ENCODE data around the gene TANGO6.
A peak's percentile ranks its signal among the peaks of the same experiment; 100 is the strongest.
"Not testable (repeated sequence)": the region's sequence is repeated elsewhere in the genome, so short reads cannot be mapped to it uniquely, and the experiment has no call there.

TANGO6 gene

DNA sequence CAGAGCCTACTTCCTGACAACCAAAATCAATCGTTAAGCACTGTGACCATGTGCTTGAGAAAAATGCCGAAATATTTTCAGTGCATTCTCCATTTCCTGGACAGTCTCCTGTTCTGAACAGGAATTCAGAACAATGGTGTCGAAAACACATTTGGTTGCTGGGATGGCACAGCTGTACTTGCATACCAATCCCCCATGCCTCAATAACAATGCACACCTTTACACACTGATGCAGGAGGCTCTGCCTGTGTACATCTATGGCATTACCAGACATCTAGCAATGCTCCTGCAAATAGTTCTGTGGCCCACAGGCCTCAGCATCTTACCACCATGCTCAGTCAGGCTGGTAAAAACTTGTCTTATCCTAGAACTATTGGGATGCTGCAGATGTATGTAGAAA is 282.9 kb downstream of the TANGO6 start:
- H3K4me3 ChIP-seq (ENCODE audit: low read length): no peak overlapping the region
- TF ChIP-seq, protein P1, sequence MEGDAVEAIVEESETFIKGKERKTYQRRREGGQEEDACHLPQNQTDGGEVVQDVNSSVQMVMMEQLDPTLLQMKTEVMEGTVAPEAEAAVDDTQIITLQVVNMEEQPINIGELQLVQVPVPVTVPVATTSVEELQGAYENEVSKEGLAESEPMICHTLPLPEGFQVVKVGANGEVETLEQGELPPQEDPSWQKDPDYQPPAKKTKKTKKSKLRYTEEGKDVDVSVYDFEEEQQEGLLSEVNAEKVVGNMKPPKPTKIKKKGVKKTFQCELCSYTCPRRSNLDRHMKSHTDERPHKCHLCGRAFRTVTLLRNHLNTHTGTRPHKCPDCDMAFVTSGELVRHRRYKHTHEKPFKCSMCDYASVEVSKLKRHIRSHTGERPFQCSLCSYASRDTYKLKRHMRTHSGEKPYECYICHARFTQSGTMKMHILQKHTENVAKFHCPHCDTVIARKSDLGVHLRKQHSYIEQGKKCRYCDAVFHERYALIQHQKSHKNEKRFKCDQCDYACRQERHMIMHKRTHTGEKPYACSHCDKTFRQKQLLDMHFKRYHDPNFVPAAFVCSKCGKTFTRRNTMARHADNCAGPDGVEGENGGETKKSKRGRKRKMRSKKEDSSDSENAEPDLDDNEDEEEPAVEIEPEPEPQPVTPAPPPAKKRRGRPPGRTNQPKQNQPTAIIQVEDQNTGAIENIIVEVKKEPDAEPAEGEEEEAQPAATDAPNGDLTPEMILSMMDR (IDR thresholded peaks at IDR 0.05; ENCODE audit: insufficient read depth, low read depth, low read length, missing control alignments): no peak
- no peak for DNase-seq (ENCODE audit: low read depth)

DNA sequence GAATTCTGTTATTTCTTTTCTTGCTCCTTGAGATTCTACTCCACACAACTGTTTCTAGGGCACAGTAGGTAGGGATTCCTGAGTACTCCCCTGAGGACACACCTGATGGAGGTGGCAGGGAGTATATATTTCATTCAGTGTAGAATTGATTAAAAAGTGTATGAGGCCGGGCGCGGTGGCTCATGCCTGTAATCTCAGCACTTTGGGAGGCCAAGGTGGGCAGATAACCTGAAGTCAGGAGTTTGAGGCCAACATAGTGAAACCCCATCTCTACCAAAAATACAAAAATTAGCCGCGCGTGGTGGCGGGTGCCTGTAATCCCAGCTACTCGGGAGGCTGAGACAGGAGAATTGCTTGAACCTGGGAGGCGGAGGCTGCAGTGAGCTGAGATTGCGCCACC is 283.5 kb downstream of the TANGO6 start:
- not testable (repeated sequence) for DNase-seq (ENCODE audit: low read depth); H3K4me3 ChIP-seq (ENCODE audit: low read length)

DNA sequence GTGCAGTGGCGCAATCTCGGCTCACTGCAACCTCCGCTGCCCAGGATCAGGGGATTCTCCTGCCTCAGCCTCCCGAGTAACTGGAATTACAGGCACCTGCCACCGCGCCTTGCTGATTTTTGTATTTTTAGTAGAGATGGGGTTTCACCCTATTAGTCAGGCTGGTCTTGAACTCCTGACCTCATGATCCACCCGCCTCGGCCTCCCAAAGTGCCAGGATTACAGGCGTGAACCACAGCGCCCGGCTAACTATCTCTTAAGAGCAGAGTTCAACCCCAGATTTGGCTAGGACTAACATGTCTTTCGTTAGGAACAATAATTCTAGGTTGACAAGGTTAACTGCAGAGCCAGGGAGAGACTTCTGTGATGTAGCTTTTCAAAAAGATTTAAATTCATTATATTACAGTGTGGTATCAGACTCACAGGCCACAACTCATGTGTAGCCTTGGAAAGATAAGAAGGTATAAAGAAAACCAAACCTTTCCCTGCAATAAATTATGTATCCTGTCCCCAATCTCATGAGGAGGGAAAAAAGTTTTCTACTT is 284.7 kb downstream of the TANGO6 start:
- TF ChIP-seq, protein P1 (IDR thresholded peaks at IDR 0.05; ENCODE audit: insufficient read depth, low read depth, low read length, missing control alignments): no peak
- DNase-seq (ENCODE audit: low read depth): no peak
- H3K4me3 ChIP-seq (ENCODE audit: low read length): no peak overlapping the region

DNA sequence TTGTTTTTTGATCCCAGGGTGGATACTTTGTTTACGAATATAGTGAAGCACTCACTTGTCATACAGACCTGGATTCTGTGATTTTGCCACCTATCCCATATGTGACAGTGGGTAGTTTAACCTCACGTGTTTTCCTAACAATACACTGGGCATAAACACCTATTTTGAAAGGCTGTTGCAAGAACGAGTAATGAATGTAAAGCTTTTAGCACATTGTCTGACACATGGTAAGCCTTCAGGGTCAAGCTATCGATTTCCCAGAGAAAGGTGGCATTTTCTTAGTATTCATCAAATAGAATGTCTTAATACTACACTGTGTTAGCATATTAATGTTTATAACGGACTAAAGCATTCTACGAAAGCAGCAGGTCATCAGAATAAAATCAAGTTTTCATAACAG is 287.1 kb downstream of the TANGO6 start:
- DNase-seq (ENCODE audit: low read depth): no peak
- TF ChIP-seq, protein P1 (IDR thresholded peaks at IDR 0.05; ENCODE audit: insufficient read depth, low read depth, low read length, missing control alignments): no peak
- no peak overlapping the region for H3K4me3 ChIP-seq (ENCODE audit: low read length)

DNA sequence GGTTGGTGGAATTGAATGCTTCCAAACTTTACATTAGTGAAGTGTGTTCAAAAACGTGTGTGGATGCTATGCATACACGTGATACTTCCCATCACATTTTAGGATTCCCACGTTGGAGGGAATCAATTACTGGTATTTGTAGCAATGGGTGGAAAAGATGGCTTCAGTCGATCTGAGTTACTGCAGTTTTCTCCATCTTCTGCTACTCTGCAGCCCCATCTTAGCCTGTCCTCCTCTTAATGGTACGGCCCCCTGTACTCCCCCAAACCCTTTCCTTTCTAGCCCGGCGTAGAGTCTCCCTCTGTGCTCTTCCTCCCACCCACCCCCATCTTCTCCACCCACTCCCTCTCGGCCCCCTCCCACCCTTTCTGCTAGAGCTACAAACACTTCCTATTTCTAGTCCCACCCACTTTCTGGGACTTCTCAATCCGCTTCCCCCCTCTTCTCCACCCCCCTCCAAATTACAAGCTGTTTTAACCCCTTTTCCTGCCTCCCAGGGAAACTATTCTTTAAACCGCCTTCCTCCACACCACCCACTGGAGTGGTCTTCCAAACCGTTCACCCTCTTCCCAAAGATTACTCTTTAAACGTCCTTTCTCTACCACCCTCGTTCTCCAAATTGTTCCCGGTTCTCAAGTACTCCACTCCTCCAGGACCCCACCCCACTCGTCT is 288.0 kb downstream of the TANGO6 start:
- TF ChIP-seq, protein P1 (IDR thresholded peaks at IDR 0.05; ENCODE audit: insufficient read depth, low read depth, low read length, missing control alignments): no peak
- H3K4me3 ChIP-seq (ENCODE audit: low read length): peak overlapping the region; percentile 86
- DNase-seq (ENCODE audit: low read depth): no peak

DNA sequence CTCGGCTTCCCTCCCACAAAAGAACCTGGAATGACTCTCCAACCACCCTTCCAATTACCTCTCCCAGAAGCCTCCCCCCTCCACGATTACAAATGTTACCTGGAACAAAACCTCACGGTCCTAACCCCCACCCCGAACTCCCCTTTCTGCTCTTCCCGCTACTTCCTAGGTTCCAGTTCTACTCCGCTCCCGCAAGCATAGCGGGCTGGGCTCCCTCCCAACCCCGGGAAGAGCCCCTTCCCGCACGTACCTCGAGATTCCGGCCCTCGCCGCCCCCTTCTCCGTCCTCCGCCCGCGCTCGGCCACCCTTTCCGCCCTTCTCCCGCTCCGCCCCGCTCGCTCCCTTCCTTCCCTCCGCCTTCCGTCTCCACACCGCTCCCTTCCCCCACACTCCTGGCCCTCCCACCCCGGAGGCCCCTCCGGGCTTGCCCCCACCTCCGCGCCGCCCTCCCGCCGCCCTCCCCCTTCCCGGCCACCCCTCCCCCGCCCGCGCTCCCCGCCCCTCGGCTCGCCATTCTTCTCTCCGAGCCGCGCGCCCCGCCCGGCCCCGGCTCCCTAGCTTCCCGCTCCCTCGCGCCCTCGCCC is 288.6 kb downstream of the TANGO6 start:
- H3K4me3 ChIP-seq (ENCODE audit: low read length): peak overlapping the region; percentile 86
- TF ChIP-seq, protein P1 (IDR thresholded peaks at IDR 0.05; ENCODE audit: insufficient read depth, low read depth, low read length, missing control alignments): no peak
- DNase-seq (ENCODE audit: low read depth): peak; percentile 75

DNA sequence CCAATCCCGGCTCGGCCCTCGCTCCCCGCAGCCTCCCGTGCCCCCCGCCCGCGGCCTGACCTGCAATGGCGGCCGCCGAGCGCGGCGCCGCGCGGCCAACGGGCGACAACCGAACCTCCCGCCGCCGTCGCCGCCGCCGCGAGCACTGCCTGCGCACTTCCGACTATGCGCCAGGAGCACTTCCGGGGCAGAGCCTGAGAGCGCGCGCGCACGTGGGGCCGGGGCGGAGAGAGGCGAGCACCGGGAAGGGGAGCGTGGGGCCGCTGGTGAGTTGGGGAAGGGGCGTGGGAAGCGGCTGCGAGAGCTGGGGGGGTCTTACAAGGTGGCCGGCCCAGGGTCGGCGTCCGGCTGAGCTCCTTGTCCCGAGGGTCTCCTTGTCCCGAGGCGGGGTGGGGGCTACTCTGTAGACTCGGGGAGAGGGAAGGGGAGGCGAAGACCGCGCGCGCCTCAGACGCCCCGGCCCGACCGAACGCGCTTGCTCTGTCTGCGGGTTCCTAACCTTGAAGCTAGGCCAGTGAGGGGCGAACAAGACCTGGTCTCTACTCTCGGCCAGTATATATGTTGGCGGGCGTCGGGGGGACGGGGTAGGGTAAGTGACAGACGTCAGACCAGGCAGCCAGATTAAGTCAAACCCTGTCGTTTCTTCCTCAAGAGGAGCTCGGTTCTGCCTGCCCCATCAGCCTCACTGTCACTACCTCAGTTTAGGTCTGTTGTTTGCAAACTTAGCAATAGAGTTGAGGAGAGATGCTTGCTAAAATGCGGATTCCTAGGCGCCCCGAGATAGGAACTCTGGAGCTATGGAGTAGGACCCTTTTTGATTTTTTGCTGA is 289.3 kb downstream of the TANGO6 start, which contains the start of the genes CHTF8 and UTP4:
CHTF8 (minus strand) TSS at position 165 of the 829 bp plus-strand sequence. CDS start 11,130 bp downstream, outside the sequence.
UTP4 (plus strand) TSS at position 226 of the 829 bp plus-strand sequence. CDS start 811 bp downstream, outside the sequence.
- peak; percentile 88 for DNase-seq (ENCODE audit: low read depth)
- TF ChIP-seq, protein P1 (IDR thresholded peaks at IDR 0.05; ENCODE audit: insufficient read depth, low read depth, low read length, missing control alignments): no peak
- peak within 1 kb of the TSS; percentile 86 for H3K4me3 ChIP-seq (ENCODE audit: low read length)

Data from epithelial cell of esophagus (primary cell).